A673 (cell line): Measurements from ENCODE around the gene CALM3. TPM values are rescaled to one million over a fixed set of nuclear protein-coding genes. Genes with fewer than 3 reads are reported as not detected.

Experiments
- BruUV-seq: library from RNA; stranded (reverse); fragments of 400-500 nt; replicated peaks from 2 replicates; lab custom pipeline; 2021; lab: Mats Ljungman, UMichigan
- CTCF ChIA-PET: fragments of 300-600 bp; sonication (Branson Sonifier 250); formaldehyde crosslinking; loops from one replicate; lab custom pipeline; 2022; ENCODE audit warnings: antibody characterized with exemption; lab: Charles Lee
- POLR2A ChIA-PET: fragments of 300-600 bp; sonication (Branson Sonifier 250); formaldehyde crosslinking; loops from one replicate; lab custom pipeline; 2022; ENCODE audit warnings: antibody characterized with exemption; ENCODE audit not compliant: low non-redundant PET; lab: Charles Lee
- DNase-seq: peaks from one replicate; pipeline ENCODE4 v3.0.0-alpha.2; 2015; ENCODE audit warnings: low spot score
- H3K27ac ChIP-seq: fragments of 200-600 bp; sonication (generic); 2 replicates; pipeline ENCODE4 v1.5.1; 2016; ENCODE audit warnings: mixed run types, low read depth, mild to moderate bottlenecking, mixed read lengths, antibody characterized with exemption, low read length; ENCODE audit not compliant: poor library complexity, severe bottlenecking
- H3K27me3 ChIP-seq: fragments of 200-600 bp; sonication (generic); replicated peaks from 2 replicates; pipeline ENCODE4 v1.6.1; 2017; ENCODE audit warnings: mixed run types, low read depth, mild to moderate bottlenecking, mixed read lengths, antibody characterized with exemption, low read length; ENCODE audit not compliant: insufficient read depth, poor library complexity
- H3K36me3 ChIP-seq: fragments of 200-600 bp; sonication (generic); 2 replicates; pipeline ENCODE4 v1.6.1; 2016; ENCODE audit warnings: mixed run types, mild to moderate bottlenecking, mixed read lengths, antibody characterized with exemption, low read length; ENCODE audit not compliant: insufficient read depth, poor library complexity, severe bottlenecking
- H3K4me1 ChIP-seq: fragments of 200-600 bp; sonication (generic); 2 replicates; pipeline ENCODE4 v1.6.1; 2017; ENCODE audit warnings: mixed run types, mild to moderate bottlenecking, mixed read lengths, antibody characterized with exemption, low read length; ENCODE audit not compliant: insufficient read depth, poor library complexity, severe bottlenecking
- H3K4me3 ChIP-seq: fragments of 200-600 bp; sonication (generic); 2 replicates; pipeline ENCODE4 v1.5.1; 2016; ENCODE audit warnings: low read depth, mixed run types, mild to moderate bottlenecking, mixed read lengths, low read length; ENCODE audit not compliant: poor library complexity, severe bottlenecking
- H3K9me3 ChIP-seq: fragments of 200-600 bp; sonication (generic); 2 replicates; pipeline ENCODE4 v1.6.1; 2016; ENCODE audit warnings: mixed run types, low read depth, mild to moderate bottlenecking, mixed read lengths, antibody characterized with exemption, low read length; ENCODE audit not compliant: poor library complexity, severe bottlenecking
- CTCF ChIP-seq: fragments of 300-800, 200-600 bp; sonication (generic); conservative IDR thresholded peaks from 2 replicates; pipeline ENCODE4 v1.5.1; 2017; ENCODE audit warnings: low read depth, mild to moderate bottlenecking, antibody characterized with exemption, low read length, moderate library complexity, mixed read lengths
- EZH2 ChIP-seq: fragments of 200-600 bp; sonication (generic); IDR thresholded peaks from 2 replicates; pipeline ENCODE4 v1.6.1; 2017; ENCODE audit warnings: borderline replicate concordance, low read depth, mild to moderate bottlenecking, mixed read lengths, antibody characterized with exemption, low read length; ENCODE audit not compliant: poor library complexity, severe bottlenecking
- intact Hi-C: fragments of 100-400 bp; cut with micrococcal nuclease; formaldehyde crosslinking; loops from one replicate; pipeline ENCODE4 v1.10.0; 2022; ENCODE audit not compliant: unreplicated experiment
- total RNA-seq: library from RNA; stranded (reverse); gene quantifications from 2 replicates; pipeline ENCODE4 v1.2.3, GENCODE V29; 2021

CALM3 gene
- total RNA-seq, 1 experiment from 2014 or later = 272 TPM

- DNase-seq = no peak
- no TSS peak for BruUV-seq
- no peaks in the 10 kb centered on the region for H3K36me3 ChIP-seq
- H3K4me3 ChIP-seq = no peak overlapping the region
- peaks cover 24% of the 10 kb centered on the region for H3K4me1 ChIP-seq
- no peaks in the 10 kb centered on the region for H3K27me3 ChIP-seq
- intact Hi-C loops = no loop called here
- TF ChIP-seq CTCF (no peak), EZH2 (no peak)
- CTCF ChIA-PET = interaction anchor here (0.5 kb wide), 1 partner anchor 9 kb away, joined by 3 read pairs; no protein-coding TSS in a partner anchor
- POLR2A ChIA-PET = no interaction called here
- no peak overlapping the region for H3K27ac ChIP-seq
- H3K9me3 ChIP-seq = no peaks in the 10 kb centered on the region
Measured at GRCh38 chr19:46622118-46622446, 21.0 kb downstream of the CALM3 start.

GRCh38 chr19:46623915-46624502, 22.9 kb downstream of the CALM3 start:
- Histone ChIP-seq H3K27ac (no peak overlapping the region), H3K9me3 (no peaks in the 10 kb centered on the region), H3K27me3 (no peaks in the 10 kb centered on the region), H3K4me3 (no peak overlapping the region), H3K36me3 (no peaks in the 10 kb centered on the region), H3K4me1 (peaks cover 18% of the 10 kb centered on the region)
- ChIA-PET POLR2A (no interaction called here), CTCF (interaction anchor here (0.6 kb wide), 1 partner anchor 12 kb away, joined by 8 read pairs; the partner anchor contains the start of gene GNG8)
- no peak for DNase-seq
- TF ChIP-seq CTCF (no peak), EZH2 (no peak)
- BruUV-seq = no TSS peak
- intact Hi-C loops = no loop called here

- TF ChIP-seq CTCF = no peak
- TF ChIP-seq EZH2 = no peak
- H3K4me1 ChIP-seq = peaks cover 9% of the 10 kb centered on the region
- no peak within 1 kb of the TSS for H3K27ac ChIP-seq
- ChIA-PET POLR2A (no interaction called here), CTCF (no interaction called here)
- H3K4me3 ChIP-seq = no peak within 1 kb of the TSS
- no peaks in the 10 kb centered on the region for H3K27me3 ChIP-seq
- H3K36me3 ChIP-seq = no peaks in the 10 kb centered on the region
- intact Hi-C loops = no loop called here
- no TSS peak for BruUV-seq
- DNase-seq = no peak
- no peaks in the 10 kb centered on the region for H3K9me3 ChIP-seq
Measured at GRCh38 chr19:46624958-46625661, 24.0 kb downstream of the CALM3 start, which contains the start of gene PTGIR. PTGIR (minus strand) TSS chr19:46625089; CDS start chr19:46624225, 864 bp downstream.
